Measurements from ENCODE around the gene SNAI3.

Gene SNAI3

DNA sequence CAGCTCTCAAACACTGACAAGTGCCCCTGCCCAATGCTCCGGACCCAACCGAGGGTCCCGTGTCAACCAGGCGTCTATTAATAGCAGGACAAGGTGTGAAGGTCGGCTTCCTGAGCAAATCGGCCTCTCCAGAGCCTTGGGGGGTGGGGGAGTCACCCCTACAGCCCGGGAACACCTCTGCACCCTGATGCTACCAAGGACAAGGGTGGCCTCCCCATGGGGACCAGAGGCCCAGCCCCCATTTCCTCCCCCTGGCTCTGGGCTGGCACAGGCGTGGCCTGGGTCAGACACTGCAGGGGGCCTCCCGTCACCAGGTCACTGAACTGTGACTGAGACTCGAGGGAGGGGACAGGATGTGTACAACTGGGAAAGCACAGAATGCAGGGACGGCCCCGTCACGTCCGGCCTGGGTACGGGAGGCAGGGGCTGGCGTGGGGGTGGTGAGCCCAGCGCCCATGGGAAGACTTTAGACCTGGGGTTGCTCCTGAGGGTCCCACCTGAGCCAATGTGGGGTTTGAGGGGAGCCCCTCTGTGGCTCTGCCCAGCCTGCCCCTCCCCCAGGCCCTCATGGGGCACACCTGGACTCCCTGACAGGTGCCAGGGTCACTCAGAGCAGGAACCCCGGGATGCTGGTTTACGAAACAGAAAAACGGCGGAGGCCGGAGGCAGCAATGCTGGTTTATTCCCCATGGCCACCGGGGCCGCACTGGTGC, 34.9 kb downstream of the SNAI3 start (continued):
- TF ChIP-seq, protein P1, sequence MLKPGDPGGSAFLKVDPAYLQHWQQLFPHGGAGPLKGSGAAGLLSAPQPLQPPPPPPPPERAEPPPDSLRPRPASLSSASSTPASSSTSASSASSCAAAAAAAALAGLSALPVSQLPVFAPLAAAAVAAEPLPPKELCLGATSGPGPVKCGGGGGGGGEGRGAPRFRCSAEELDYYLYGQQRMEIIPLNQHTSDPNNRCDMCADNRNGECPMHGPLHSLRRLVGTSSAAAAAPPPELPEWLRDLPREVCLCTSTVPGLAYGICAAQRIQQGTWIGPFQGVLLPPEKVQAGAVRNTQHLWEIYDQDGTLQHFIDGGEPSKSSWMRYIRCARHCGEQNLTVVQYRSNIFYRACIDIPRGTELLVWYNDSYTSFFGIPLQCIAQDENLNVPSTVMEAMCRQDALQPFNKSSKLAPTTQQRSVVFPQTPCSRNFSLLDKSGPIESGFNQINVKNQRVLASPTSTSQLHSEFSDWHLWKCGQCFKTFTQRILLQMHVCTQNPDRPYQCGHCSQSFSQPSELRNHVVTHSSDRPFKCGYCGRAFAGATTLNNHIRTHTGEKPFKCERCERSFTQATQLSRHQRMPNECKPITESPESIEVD (tag by site-specific recombination; IDR thresholded peaks at IDR 0.05): no peak
- TF ChIP-seq ZNF660 (tag by site-specific recombination; IDR thresholded peaks at IDR 0.05): 0 out of 2 replicates have a peak, but pooled peaks have one; percentile 7
- TF ChIP-seq, protein P2, sequence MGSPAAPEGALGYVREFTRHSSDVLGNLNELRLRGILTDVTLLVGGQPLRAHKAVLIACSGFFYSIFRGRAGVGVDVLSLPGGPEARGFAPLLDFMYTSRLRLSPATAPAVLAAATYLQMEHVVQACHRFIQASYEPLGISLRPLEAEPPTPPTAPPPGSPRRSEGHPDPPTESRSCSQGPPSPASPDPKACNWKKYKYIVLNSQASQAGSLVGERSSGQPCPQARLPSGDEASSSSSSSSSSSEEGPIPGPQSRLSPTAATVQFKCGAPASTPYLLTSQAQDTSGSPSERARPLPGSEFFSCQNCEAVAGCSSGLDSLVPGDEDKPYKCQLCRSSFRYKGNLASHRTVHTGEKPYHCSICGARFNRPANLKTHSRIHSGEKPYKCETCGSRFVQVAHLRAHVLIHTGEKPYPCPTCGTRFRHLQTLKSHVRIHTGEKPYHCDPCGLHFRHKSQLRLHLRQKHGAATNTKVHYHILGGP (tag by site-specific recombination; IDR thresholded peaks at IDR 0.05): no peak
- TF ChIP-seq, protein P3, sequence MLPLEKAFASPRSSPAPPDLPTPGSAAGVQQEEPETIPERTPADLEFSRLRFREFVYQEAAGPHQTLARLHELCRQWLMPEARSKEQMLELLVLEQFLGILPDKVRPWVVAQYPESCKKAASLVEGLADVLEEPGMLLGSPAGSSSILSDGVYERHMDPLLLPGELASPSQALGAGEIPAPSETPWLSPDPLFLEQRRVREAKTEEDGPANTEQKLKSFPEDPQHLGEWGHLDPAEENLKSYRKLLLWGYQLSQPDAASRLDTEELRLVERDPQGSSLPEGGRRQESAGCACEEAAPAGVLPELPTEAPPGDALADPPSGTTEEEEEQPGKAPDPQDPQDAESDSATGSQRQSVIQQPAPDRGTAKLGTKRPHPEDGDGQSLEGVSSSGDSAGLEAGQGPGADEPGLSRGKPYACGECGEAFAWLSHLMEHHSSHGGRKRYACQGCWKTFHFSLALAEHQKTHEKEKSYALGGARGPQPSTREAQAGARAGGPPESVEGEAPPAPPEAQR (tag by site-specific recombination; IDR thresholded peaks at IDR 0.05): no peak
- TF ChIP-seq, protein P4, sequence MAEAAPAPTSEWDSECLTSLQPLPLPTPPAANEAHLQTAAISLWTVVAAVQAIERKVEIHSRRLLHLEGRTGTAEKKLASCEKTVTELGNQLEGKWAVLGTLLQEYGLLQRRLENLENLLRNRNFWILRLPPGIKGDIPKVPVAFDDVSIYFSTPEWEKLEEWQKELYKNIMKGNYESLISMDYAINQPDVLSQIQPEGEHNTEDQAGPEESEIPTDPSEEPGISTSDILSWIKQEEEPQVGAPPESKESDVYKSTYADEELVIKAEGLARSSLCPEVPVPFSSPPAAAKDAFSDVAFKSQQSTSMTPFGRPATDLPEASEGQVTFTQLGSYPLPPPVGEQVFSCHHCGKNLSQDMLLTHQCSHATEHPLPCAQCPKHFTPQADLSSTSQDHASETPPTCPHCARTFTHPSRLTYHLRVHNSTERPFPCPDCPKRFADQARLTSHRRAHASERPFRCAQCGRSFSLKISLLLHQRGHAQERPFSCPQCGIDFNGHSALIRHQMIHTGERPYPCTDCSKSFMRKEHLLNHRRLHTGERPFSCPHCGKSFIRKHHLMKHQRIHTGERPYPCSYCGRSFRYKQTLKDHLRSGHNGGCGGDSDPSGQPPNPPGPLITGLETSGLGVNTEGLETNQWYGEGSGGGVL (tag by site-specific recombination; IDR thresholded peaks at IDR 0.05): no peak
- 0 out of 2 replicates have a peak, but pooled peaks have one; percentile 38 for TF ChIP-seq ZNF76 (tag by site-specific recombination; IDR thresholded peaks at IDR 0.05; ENCODE audit: borderline replicate concordance, low read depth)
- TF ChIP-seq SP2 (tag by site-specific recombination; IDR thresholded peaks at IDR 0.05): no peak
- no peak for TF ChIP-seq ZNF596 (tag by site-specific recombination; IDR thresholded peaks at IDR 0.05)
- TF ChIP-seq ZNF19 (tag by site-specific recombination; IDR thresholded peaks at IDR 0.05; ENCODE audit: low read depth): no peak
- TF ChIP-seq SP3 (tag by site-specific recombination; IDR thresholded peaks at IDR 0.05): peak; percentile 22; the same call in 1 of the 2 replicates
- TF ChIP-seq KLF16 (tag by site-specific recombination; IDR thresholded peaks at IDR 0.05): no peak
- TF ChIP-seq ZNF514 (tag by site-specific recombination; IDR thresholded peaks at IDR 0.05): no peak
- TF ChIP-seq, protein P5, sequence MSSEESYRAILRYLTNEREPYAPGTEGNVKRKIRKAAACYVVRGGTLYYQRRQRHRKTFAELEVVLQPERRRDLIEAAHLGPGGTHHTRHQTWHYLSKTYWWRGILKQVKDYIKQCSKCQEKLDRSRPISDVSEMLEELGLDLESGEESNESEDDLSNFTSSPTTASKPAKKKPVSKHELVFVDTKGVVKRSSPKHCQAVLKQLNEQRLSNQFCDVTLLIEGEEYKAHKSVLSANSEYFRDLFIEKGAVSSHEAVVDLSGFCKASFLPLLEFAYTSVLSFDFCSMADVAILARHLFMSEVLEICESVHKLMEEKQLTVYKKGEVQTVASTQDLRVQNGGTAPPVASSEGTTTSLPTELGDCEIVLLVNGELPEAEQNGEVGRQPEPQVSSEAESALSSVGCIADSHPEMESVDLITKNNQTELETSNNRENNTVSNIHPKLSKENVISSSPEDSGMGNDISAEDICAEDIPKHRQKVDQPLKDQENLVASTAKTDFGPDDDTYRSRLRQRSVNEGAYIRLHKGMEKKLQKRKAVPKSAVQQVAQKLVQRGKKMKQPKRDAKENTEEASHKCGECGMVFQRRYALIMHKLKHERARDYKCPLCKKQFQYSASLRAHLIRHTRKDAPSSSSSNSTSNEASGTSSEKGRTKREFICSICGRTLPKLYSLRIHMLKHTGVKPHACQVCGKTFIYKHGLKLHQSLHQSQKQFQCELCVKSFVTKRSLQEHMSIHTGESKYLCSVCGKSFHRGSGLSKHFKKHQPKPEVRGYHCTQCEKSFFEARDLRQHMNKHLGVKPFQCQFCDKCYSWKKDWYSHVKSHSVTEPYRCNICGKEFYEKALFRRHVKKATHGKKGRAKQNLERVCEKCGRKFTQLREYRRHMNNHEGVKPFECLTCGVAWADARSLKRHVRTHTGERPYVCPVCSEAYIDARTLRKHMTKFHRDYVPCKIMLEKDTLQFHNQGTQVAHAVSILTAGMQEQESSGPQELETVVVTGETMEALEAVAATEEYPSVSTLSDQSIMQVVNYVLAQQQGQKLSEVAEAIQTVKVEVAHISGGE (tag by site-specific recombination; conservative IDR thresholded peaks at IDR 0.05; ENCODE audit: low read depth): no peak
- no peak for TF ChIP-seq ZNF843 (tag by site-specific recombination; IDR thresholded peaks at IDR 0.05)
- peak; percentile 52; the same call in 1 of the 2 replicates for TF ChIP-seq BCL11A (tag by site-specific recombination; IDR thresholded peaks at IDR 0.05; ENCODE audit: low read depth)
- TF ChIP-seq ZNF560 (tag by site-specific recombination; IDR thresholded peaks at IDR 0.05; ENCODE audit: borderline replicate concordance): no peak
- TF ChIP-seq GLIS2 (tag by site-specific recombination; IDR thresholded peaks at IDR 0.05): peak; percentile 80
- peak; percentile 92 for TF ChIP-seq ZNF335 (tag by site-specific recombination; conservative IDR thresholded peaks at IDR 0.05)
- peak; percentile 90 for TF ChIP-seq GLIS1 (tag by site-specific recombination; IDR thresholded peaks at IDR 0.05)
